SJCRH30 (cell line): ENCODE results near the gene SLC17A9. TPM values are rescaled to one million over a fixed set of nuclear protein-coding genes. Genes with fewer than 3 reads are reported as not detected.

Experiments
- DNase-seq, 2 experiments: peaks; one replicate each; pipeline ENCODE4 v3.0.0-alpha.2; 2015 to 2020
- H3K27ac ChIP-seq: fragments of 250-450 bp; sonication (Bioruptor Pico); 2 replicates; pipeline ENCODE4 v1.5.1; 2020; ENCODE audit warnings: mild to moderate bottlenecking, moderate library complexity
- H3K27me3 ChIP-seq: fragments of 250-450 bp; sonication (Bioruptor Pico); 2 replicates; pipeline ENCODE4 v1.5.1; 2020; ENCODE audit warnings: mild to moderate bottlenecking, moderate library complexity
- H3K36me3 ChIP-seq: fragments of 250-450 bp; sonication (Bioruptor Pico); 2 replicates; pipeline ENCODE4 v1.5.1; 2020; ENCODE audit warnings: mild to moderate bottlenecking, moderate library complexity
- H3K4me1 ChIP-seq: fragments of 250-450 bp; sonication (Bioruptor Pico); 2 replicates; pipeline ENCODE4 v1.5.1; 2020; ENCODE audit warnings: mild to moderate bottlenecking, moderate library complexity
- H3K4me3 ChIP-seq: fragments of 250-450 bp; sonication (Bioruptor Pico); 2 replicates; pipeline ENCODE4 v1.5.1; 2020; ENCODE audit warnings: mild to moderate bottlenecking, moderate library complexity
- H3K9me3 ChIP-seq: fragments of 250-450 bp; sonication (Bioruptor Pico); replicated peaks from 2 replicates; pipeline ENCODE4 v1.5.1; 2020; ENCODE audit warnings: mild to moderate bottlenecking, moderate library complexity
- total RNA-seq: library from RNA; depleted of rRNA; stranded (reverse); fragments of >200 nt; shearing (Covaris generic); gene quantifications from 2 replicates; pipeline ENCODE4 v1.2.3, GENCODE V29; 2014

SLC17A9 gene
- total RNA-seq, 1 experiment from 2014 or later: 2.1 TPM

- no peaks in the 10 kb centered on the region for H3K36me3 ChIP-seq
- peaks cover 55% of the 10 kb centered on the region for H3K27me3 ChIP-seq
- no peak overlapping the region for H3K4me3 ChIP-seq
- H3K9me3 ChIP-seq: no peaks in the 10 kb centered on the region
- H3K4me1 ChIP-seq: no peaks in the 10 kb centered on the region
- H3K27ac ChIP-seq: no peak overlapping the region
- peak; percentile 96 for DNase-seq
These were observed 19.7 kb downstream of the SLC17A9 start for GRCh38 chr20:62971950-62972844.

- Histone ChIP-seq H3K9me3 (no peaks in the 10 kb centered on the region), H3K27ac (no peak overlapping the region), H3K4me3 (no peak overlapping the region), H3K36me3 (no peaks in the 10 kb centered on the region), H3K27me3 (peaks cover 55% of the 10 kb centered on the region), H3K4me1 (no peaks in the 10 kb centered on the region)
- DNase-seq: no peak
These were observed 20.6 kb downstream of the SLC17A9 start for GRCh38 chr20:62972845-62973745.

GRCh38 chr20:62975251-62975760, 22.8 kb downstream of the SLC17A9 start:
- no peak overlapping the region for H3K4me3 ChIP-seq
- no peak overlapping the region for H3K27ac ChIP-seq
- H3K4me1 ChIP-seq: peaks cover 11% of the 10 kb centered on the region
- DNase-seq: no peak
- H3K27me3 ChIP-seq: peaks cover 55% of the 10 kb centered on the region
- H3K36me3 ChIP-seq: no peaks in the 10 kb centered on the region
- H3K9me3 ChIP-seq: no peaks in the 10 kb centered on the region

GRCh38 chr20:62975812-62976508, 23.5 kb downstream of the SLC17A9 start:
- Histone ChIP-seq H3K4me3 (no peak overlapping the region), H3K36me3 (no peaks in the 10 kb centered on the region), H3K27me3 (peaks cover 55% of the 10 kb centered on the region), H3K9me3 (no peaks in the 10 kb centered on the region), H3K27ac (no peak overlapping the region), H3K4me1 (peaks cover 18% of the 10 kb centered on the region)
- DNase-seq: no peak

- DNase-seq: no peak
- H3K4me3 ChIP-seq: no peak overlapping the region
- H3K9me3 ChIP-seq: no peaks in the 10 kb centered on the region
- H3K4me1 ChIP-seq: peaks cover 24% of the 10 kb centered on the region
- peaks cover 59% of the 10 kb centered on the region for H3K27me3 ChIP-seq
- H3K36me3 ChIP-seq: no peaks in the 10 kb centered on the region
- H3K27ac ChIP-seq: no peak overlapping the region
These were observed 24.4 kb downstream of the SLC17A9 start for GRCh38 chr20:62976886-62977285.

- peaks cover 30% of the 10 kb centered on the region for H3K4me1 ChIP-seq
- H3K27me3 ChIP-seq: peaks cover 61% of the 10 kb centered on the region
- no peak overlapping the region for H3K4me3 ChIP-seq
- H3K27ac ChIP-seq: no peak overlapping the region
- H3K36me3 ChIP-seq: no peaks in the 10 kb centered on the region
- no peak for DNase-seq
- H3K9me3 ChIP-seq: no peaks in the 10 kb centered on the region
These were observed 25.4 kb downstream of the SLC17A9 start for GRCh38 chr20:62977613-62978560.

GRCh38 chr20:62978561-62978943, 26.0 kb downstream of the SLC17A9 start:
- Histone ChIP-seq H3K4me3 (no peak overlapping the region), H3K4me1 (peaks cover 30% of the 10 kb centered on the region), H3K9me3 (no peaks in the 10 kb centered on the region), H3K27me3 (peaks cover 61% of the 10 kb centered on the region), H3K36me3 (no peaks in the 10 kb centered on the region), H3K27ac (no peak overlapping the region)
- no peak for DNase-seq

- Histone ChIP-seq H3K9me3 (no peaks in the 10 kb centered on the region), H3K27me3 (peaks cover 59% of the 10 kb centered on the region), H3K36me3 (no peaks in the 10 kb centered on the region), H3K4me3 (no peak overlapping the region), H3K27ac (no peak overlapping the region), H3K4me1 (peaks cover 35% of the 10 kb centered on the region)
- DNase-seq: no peak
These were observed 26.8 kb downstream of the SLC17A9 start for GRCh38 chr20:62979310-62979709.

- H3K4me3 ChIP-seq: no peak overlapping the region
- H3K27ac ChIP-seq: no peak overlapping the region
- no peaks in the 10 kb centered on the region for H3K9me3 ChIP-seq
- peaks cover 56% of the 10 kb centered on the region for H3K27me3 ChIP-seq
- no peaks in the 10 kb centered on the region for H3K36me3 ChIP-seq
- H3K4me1 ChIP-seq: peaks cover 41% of the 10 kb centered on the region
- no peak for DNase-seq
These were observed 27.4 kb downstream of the SLC17A9 start for GRCh38 chr20:62979876-62980373.

- H3K27me3 ChIP-seq: peaks cover 54% of the 10 kb centered on the region
- DNase-seq: peak in 1 of 2 experiments; percentile 63
- no peaks in the 10 kb centered on the region for H3K9me3 ChIP-seq
- H3K36me3 ChIP-seq: no peaks in the 10 kb centered on the region
- H3K27ac ChIP-seq: no peak overlapping the region
- H3K4me1 ChIP-seq: peaks cover 47% of the 10 kb centered on the region
- no peak overlapping the region for H3K4me3 ChIP-seq
These were observed 28.0 kb downstream of the SLC17A9 start for GRCh38 chr20:62980380-62980960.

- peak; percentile 73 to 80 for DNase-seq
- peaks cover 54% of the 10 kb centered on the region for H3K27me3 ChIP-seq
These were observed 28.5 kb downstream of the SLC17A9 start for GRCh38 chr20:62980970-62981369.

GRCh38 chr20:62982124-62983075, 29.9 kb downstream of the SLC17A9 start:
- H3K9me3 ChIP-seq: no peaks in the 10 kb centered on the region
- peaks cover 49% of the 10 kb centered on the region for H3K4me1 ChIP-seq
- H3K27ac ChIP-seq: no peak overlapping the region
- H3K36me3 ChIP-seq: no peaks in the 10 kb centered on the region
- peaks cover 48% of the 10 kb centered on the region for H3K27me3 ChIP-seq
- peak in 1 of 2 experiments; percentile 63 for DNase-seq
- H3K4me3 ChIP-seq: no peak overlapping the region

More at GRCh38 chr20:62980970-62981369, 28.5 kb downstream of the SLC17A9 start:
- no peaks in the 10 kb centered on the region for H3K9me3 ChIP-seq
- H3K27ac ChIP-seq: no peak overlapping the region
- H3K36me3 ChIP-seq: no peaks in the 10 kb centered on the region
- peaks cover 49% of the 10 kb centered on the region for H3K4me1 ChIP-seq
- no peak overlapping the region for H3K4me3 ChIP-seq
